ENCODE results near the gene SACM1L. TPM values are rescaled to one million over a fixed set of nuclear protein-coding genes. Genes with fewer than 3 reads are reported as not detected.

Gene SACM1L
- polyA plus RNA-seq, 1 experiment = 35.5 TPM

DNA sequence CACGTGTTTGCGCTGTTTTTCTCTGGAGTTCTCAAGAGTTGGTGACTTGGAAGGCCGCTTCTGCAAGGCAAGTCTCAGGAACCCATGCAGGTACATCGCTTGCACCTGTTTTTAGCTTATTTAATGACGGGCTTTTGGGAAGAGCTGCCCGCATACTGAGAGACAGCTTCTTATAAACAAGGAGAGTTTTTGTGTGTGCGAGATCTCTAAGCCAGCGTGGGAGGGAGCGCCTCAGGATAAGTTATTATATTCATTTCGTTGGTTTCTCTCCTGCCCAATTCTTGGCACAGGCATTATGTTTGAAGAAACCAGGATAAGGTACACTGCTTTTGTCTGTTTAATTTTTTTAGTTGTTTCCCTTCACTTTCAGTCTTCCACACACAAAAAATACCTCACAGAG is 11.4 kb upstream of the SACM1L start:
- Histone ChIP-seq H3K27me3 (ENCODE audit: control insufficient read depth, insufficient read depth, low read length) (no peaks in the 10 kb centered on the region), H3K9me3 (ENCODE audit: control insufficient read depth, insufficient read depth, low read length) (peaks cover 9% of the 10 kb centered on the region; the same call in 1 of the 2 replicates), H3K4me3 (ENCODE audit: low read depth, low read length) (no peak overlapping the region), H3K27ac (ENCODE audit: low read depth, low read length) (no peak overlapping the region)
- CTCF ChIA-PET = interaction anchor here (1.1 to 4.0 kb wide), 4 partner anchors 18 to 170 kb away, joined by 4 to 16 read pairs (median 6); no protein-coding TSS in a partner anchor
- POLR2A ChIA-PET = interaction anchor here (1.1 kb wide), 1 partner anchor 10 kb away, joined by 3 read pairs; no protein-coding TSS in a partner anchor
- TF ChIP-seq, protein P1, sequence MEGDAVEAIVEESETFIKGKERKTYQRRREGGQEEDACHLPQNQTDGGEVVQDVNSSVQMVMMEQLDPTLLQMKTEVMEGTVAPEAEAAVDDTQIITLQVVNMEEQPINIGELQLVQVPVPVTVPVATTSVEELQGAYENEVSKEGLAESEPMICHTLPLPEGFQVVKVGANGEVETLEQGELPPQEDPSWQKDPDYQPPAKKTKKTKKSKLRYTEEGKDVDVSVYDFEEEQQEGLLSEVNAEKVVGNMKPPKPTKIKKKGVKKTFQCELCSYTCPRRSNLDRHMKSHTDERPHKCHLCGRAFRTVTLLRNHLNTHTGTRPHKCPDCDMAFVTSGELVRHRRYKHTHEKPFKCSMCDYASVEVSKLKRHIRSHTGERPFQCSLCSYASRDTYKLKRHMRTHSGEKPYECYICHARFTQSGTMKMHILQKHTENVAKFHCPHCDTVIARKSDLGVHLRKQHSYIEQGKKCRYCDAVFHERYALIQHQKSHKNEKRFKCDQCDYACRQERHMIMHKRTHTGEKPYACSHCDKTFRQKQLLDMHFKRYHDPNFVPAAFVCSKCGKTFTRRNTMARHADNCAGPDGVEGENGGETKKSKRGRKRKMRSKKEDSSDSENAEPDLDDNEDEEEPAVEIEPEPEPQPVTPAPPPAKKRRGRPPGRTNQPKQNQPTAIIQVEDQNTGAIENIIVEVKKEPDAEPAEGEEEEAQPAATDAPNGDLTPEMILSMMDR (IDR thresholded peaks at IDR 0.05; ENCODE audit: low read depth, low read length) = no peak
- DNase-seq (ENCODE audit: low read depth, low spot score) = no peak

- ChIA-PET POLR2A (no interaction called here), CTCF (no interaction called here)
- TF ChIP-seq, protein P1 (IDR thresholded peaks at IDR 0.05; ENCODE audit: low read depth, low read length) = no peak
- peaks cover 13% of the 10 kb centered on the region; the same call in 1 of the 2 replicates for H3K9me3 ChIP-seq (ENCODE audit: control insufficient read depth, insufficient read depth, low read length)
- H3K27ac ChIP-seq (ENCODE audit: low read depth, low read length) = no peak overlapping the region
- H3K4me3 ChIP-seq (ENCODE audit: low read depth, low read length) = no peak overlapping the region
- H3K27me3 ChIP-seq (ENCODE audit: control insufficient read depth, insufficient read depth, low read length) = no peaks in the 10 kb centered on the region
- no peak for DNase-seq (ENCODE audit: low read depth, low spot score)
Measured at GRCh38 chr3:45679805-45680204, 9.4 kb upstream of the SACM1L start.

DNA sequence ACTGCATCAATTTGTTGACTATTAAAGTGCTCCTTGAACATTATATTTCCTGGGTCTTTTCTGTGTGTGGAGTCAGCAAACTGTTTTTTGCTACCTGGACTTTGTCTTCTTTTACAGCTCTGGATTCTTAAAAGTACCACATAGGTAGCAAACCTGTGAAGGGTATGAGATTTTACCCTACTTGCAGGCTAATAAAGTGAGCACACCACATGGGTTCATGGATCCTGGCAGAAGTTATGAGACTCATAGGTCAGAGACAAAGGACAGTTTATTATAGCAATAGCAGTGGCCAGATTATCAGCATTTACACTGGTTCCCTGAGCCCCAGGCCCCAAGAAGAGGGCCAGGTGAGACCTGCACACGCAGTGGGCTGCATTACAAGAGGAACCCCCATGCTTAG is 8.0 kb upstream of the SACM1L start:
- Histone ChIP-seq H3K9me3 (ENCODE audit: control insufficient read depth, insufficient read depth, low read length) (peaks cover 13% of the 10 kb centered on the region; the same call in 1 of the 2 replicates), H3K27me3 (ENCODE audit: control insufficient read depth, insufficient read depth, low read length) (no peaks in the 10 kb centered on the region), H3K4me3 (ENCODE audit: low read depth, low read length) (no peak overlapping the region), H3K27ac (ENCODE audit: low read depth, low read length) (no peak overlapping the region)
- no peak for DNase-seq (ENCODE audit: low read depth, low spot score)
- TF ChIP-seq, protein P1 (IDR thresholded peaks at IDR 0.05; ENCODE audit: low read depth, low read length) = no peak
- CTCF ChIA-PET = no interaction called here
- POLR2A ChIA-PET = no interaction called here

DNA sequence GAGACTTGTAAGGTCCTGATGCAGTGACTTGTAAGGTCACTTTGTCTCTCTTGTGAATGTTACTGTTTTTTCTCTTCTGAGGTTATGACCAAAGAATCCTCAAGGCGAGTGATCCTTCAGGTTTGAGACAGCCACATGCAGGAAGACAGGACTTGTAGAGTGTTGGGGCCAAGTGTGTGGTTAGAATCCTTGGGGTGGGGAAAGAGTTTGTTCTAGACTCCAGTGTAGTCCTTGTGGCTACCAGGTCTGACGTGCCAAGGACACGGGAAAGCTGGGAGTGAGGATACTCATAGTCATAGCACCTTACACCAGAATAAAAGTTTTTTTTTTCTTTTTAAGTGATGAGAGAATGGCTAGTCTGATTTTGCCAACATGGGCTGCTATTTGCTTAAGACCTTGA is 7.3 kb upstream of the SACM1L start:
- no peak overlapping the region for H3K4me3 ChIP-seq (ENCODE audit: low read depth, low read length)
- peaks cover 13% of the 10 kb centered on the region; the same call in 1 of the 2 replicates for H3K9me3 ChIP-seq (ENCODE audit: control insufficient read depth, insufficient read depth, low read length)
- ChIA-PET POLR2A (no interaction called here), CTCF (interaction anchor here (1.1 kb wide), 1 partner anchor 22 kb away, joined by 7 read pairs; no protein-coding TSS in a partner anchor)
- H3K27me3 ChIP-seq (ENCODE audit: control insufficient read depth, insufficient read depth, low read length) = no peaks in the 10 kb centered on the region
- TF ChIP-seq, protein P1 (IDR thresholded peaks at IDR 0.05; ENCODE audit: low read depth, low read length) = no peak
- DNase-seq (ENCODE audit: low read depth, low spot score) = no peak
- H3K27ac ChIP-seq (ENCODE audit: low read depth, low read length) = no peak overlapping the region

DNA sequence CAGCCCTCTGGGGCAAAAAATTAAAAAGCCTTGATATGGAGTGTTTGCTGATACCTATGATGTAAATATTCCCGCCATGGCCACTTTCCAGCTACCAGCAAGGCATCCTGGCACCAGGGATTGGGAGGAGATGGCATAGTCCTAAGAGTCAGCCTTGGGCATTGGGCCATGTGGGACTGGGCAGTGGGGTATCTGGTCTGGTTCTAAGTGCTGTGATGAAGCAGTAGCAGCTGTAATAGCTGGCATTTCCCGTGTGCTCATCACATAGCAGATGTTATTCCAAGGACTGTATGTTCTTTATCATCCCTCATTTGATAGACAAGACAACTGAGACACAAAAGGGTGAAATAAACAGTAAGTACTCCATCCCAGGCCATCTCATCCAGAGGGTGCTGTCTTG is 6.9 kb upstream of the SACM1L start:
- Histone ChIP-seq H3K27ac (ENCODE audit: low read depth, low read length) (no peak overlapping the region), H3K4me3 (ENCODE audit: low read depth, low read length) (no peak overlapping the region), H3K9me3 (ENCODE audit: control insufficient read depth, insufficient read depth, low read length) (peaks cover 13% of the 10 kb centered on the region; the same call in 1 of the 2 replicates), H3K27me3 (ENCODE audit: control insufficient read depth, insufficient read depth, low read length) (no peaks in the 10 kb centered on the region)
- no peak for DNase-seq (ENCODE audit: low read depth, low spot score)
- TF ChIP-seq, protein P1 (IDR thresholded peaks at IDR 0.05; ENCODE audit: low read depth, low read length) = no peak
- POLR2A ChIA-PET = no interaction called here
- CTCF ChIA-PET = interaction anchor here (1.1 kb wide), 1 partner anchor 22 kb away, joined by 7 read pairs; no protein-coding TSS in a partner anchor

Measured in AG04450 (cell line).